A549 (cell line): ENCODE results near the gene POLE2. TPM values are rescaled to one million over a fixed set of nuclear protein-coding genes. Genes with fewer than 3 reads are reported as not detected.

Experiments used
- ATAC-seq, 2 experiments: fragments of 200-7000 bp in 1 of 2; fragments of >200 bp in 1 of 2; cut with Nextera tagmentation in 1 of 2; cut with Tn5 transposase in 1 of 2; 3 replicates each; pipeline versions ENCODE4 v1.8.0 to v1.9.1; 2018 to 2020; ENCODE audit warnings: mild to moderate bottlenecking in 1 of 2, moderate library complexity in 1 of 2
- CTCF ChIA-PET: fragments of 300-600 bp; sonication (Branson Sonifier 250); formaldehyde crosslinking; extraction: SDS; loops from one replicate; lab custom pipeline; 2021; ENCODE audit warnings: antibody characterized with exemption, inconsistent platforms; lab: Yijun Ruan, JAX
- POLR2A ChIA-PET: fragments of 350-600 bp; formaldehyde crosslinking; extraction: SDS; loops from one replicate; lab custom pipeline; 2021; ENCODE audit warnings: antibody characterized with exemption, inconsistent platforms; lab: Yijun Ruan, JAX
- DNase-seq, 2 experiments: peaks; one replicate each; pipeline versions ENCODE4 v3.0.0 to v3.0.0-alpha.2; 2011 to 2016; ENCODE audit warnings: low read depth in 1 of 2, low spot score in 1 of 2
- FAIRE-seq: peaks from 2 replicates; lab custom pipeline; 2011; peaks lifted over from hg19 to GRCh38; lab: Jason Lieb, UNC
- H3K27ac ChIP-seq, 2 experiments: fragments of >200 bp; sonication (Bioruptor Twin); formaldehyde crosslinking; 3 replicates each; pipeline ENCODE4 v1.5.1; 2016 to 2017
- H3K4me1 ChIP-seq: fragments of >200 bp; sonication (Bioruptor Twin); formaldehyde crosslinking; 3 replicates; pipeline ENCODE4 v1.6.1; 2016
- H3K4me2 ChIP-seq: fragments of >200 bp; sonication (Bioruptor Twin); formaldehyde crosslinking; 3 replicates; pipeline ENCODE4 v1.6.1; 2016
- H3K4me3 ChIP-seq: fragments of >200 bp; sonication (Bioruptor Twin); formaldehyde crosslinking; 3 replicates; pipeline ENCODE4 v1.5.1; 2016
- H3K9me3 ChIP-seq: fragments of >200 bp; sonication (Bioruptor Twin); formaldehyde crosslinking; 3 replicates; pipeline ENCODE4 v1.6.1; 2016
- BCL3 ChIP-seq: fragments of >200 bp; sonication (Bioruptor Twin); formaldehyde crosslinking; IDR thresholded peaks from 3 replicates; pipeline ENCODE4 v1.6.1; 2016
- CHD2 ChIP-seq: fragments of 150-350 bp; IDR thresholded peaks from 2 replicates; pipeline ENCODE4 v1.6.1; 2014; ENCODE audit warnings: low read length; ENCODE audit not compliant: partially characterized antibody
- CTCF ChIP-seq: fragments of >200 bp; sonication (Bioruptor Twin); formaldehyde crosslinking; IDR thresholded peaks from 3 replicates; pipeline ENCODE4 v1.5.1; 2016
- E2F6 ChIP-seq: IDR thresholded peaks from 2 replicates; pipeline ENCODE4 v1.6.1; 2012; ENCODE audit warnings: low read depth, borderline replicate concordance
- EHMT2 ChIP-seq: fragments of 200-600 bp; sonication (generic); IDR thresholded peaks from 2 replicates; pipeline ENCODE4 v1.6.1; 2016; ENCODE audit warnings: antibody characterized with exemption, low read depth, mild to moderate bottlenecking, moderate library complexity
- EP300 ChIP-seq, 2 experiments: fragments of >200 bp; sonication (Bioruptor Twin); formaldehyde crosslinking; IDR thresholded peaks; 2 replicates in 1 of 2; 3 replicates in 1 of 2; pipeline ENCODE4 v1.6.1; 2016 to 2017
- ESRRA ChIP-seq: fragments of 150-350 bp; IDR thresholded peaks from 2 replicates; pipeline ENCODE4 v1.6.1; 2014; ENCODE audit warnings: mild to moderate bottlenecking, low read length, borderline replicate concordance
- FOSL2 ChIP-seq, 2 experiments: fragments of 450-650 bp in 1 of 2; fragments of >200 bp in 1 of 2; sonication (Bioruptor Twin) in 1 of 2; formaldehyde crosslinking; IDR thresholded peaks; 2 replicates each; pipeline versions ENCODE4 v1.5.0 to v1.6.1; 2016 to 2020; ENCODE audit warnings: mild to moderate bottlenecking in 1 of 2, moderate library complexity in 1 of 2
- GATA3 ChIP-seq: IDR thresholded peaks from 2 replicates; pipeline ENCODE4 v1.6.1; 2012; ENCODE audit warnings: borderline replicate concordance
- HDAC2 ChIP-seq: fragments of 200-600 bp; sonication (generic); IDR thresholded peaks from 2 replicates; pipeline ENCODE4 v1.6.1; 2016
- HOXB13 ChIP-seq: fragments of 250-450 bp; sonication (Bioruptor Pico); IDR thresholded peaks from 2 replicates; pipeline ENCODE4 v1.5.0; 2020; ENCODE audit warnings: low read depth, mild to moderate bottlenecking, moderate library complexity
- JUN ChIP-seq, 2 experiments: fragments of >200 bp; sonication (Bioruptor Twin); formaldehyde crosslinking; IDR thresholded peaks; 2 replicates in 1 of 2; 3 replicates in 1 of 2; pipeline ENCODE4 v1.6.1; 2016 to 2017
- KDM1A ChIP-seq: fragments of 200-600 bp; sonication (generic); IDR thresholded peaks from 2 replicates; pipeline ENCODE4 v1.6.1; 2016; ENCODE audit warnings: low read depth, mild to moderate bottlenecking
- KDM5A ChIP-seq: fragments of 200-600 bp; sonication (generic); IDR thresholded peaks from 2 replicates; pipeline ENCODE4 v1.6.1; 2016; ENCODE audit warnings: antibody characterized with exemption, mild to moderate bottlenecking
- MAFK ChIP-seq: fragments of 450-650 bp; IDR thresholded peaks from 2 replicates; pipeline ENCODE4 v1.6.1; 2014; ENCODE audit not compliant: partially characterized antibody
- MAX ChIP-seq: IDR thresholded peaks from 2 replicates; pipeline ENCODE4 v1.6.1; 2012
- MAZ ChIP-seq: fragments of 150-350 bp; IDR thresholded peaks from 2 replicates; pipeline ENCODE4 v1.6.1; 2014; ENCODE audit warnings: antibody characterized with exemption, low read depth, low read length, borderline replicate concordance
- MYC ChIP-seq: IDR thresholded peaks from 2 replicates; pipeline ENCODE4 v1.6.1; 2012; ENCODE audit warnings: mild to moderate bottlenecking, inconsistent platforms, low read length, improper control_type of control experiment, borderline replicate concordance
- NFE2L2 ChIP-seq: fragments of 150-350 bp; conservative IDR thresholded peaks from 2 replicates; pipeline ENCODE4 v1.6.1; 2014; ENCODE audit warnings: low read length
- NPAS2 ChIP-seq: fragments of 250-450 bp; sonication (Bioruptor Pico); IDR thresholded peaks from 2 replicates; pipeline ENCODE4 v1.8.0; 2022; ENCODE audit warnings: mild to moderate bottlenecking, moderate library complexity, borderline replicate concordance
- PHF8 ChIP-seq: fragments of 200-600 bp; sonication (generic); IDR thresholded peaks from 2 replicates; pipeline ENCODE4 v1.6.1; 2016; ENCODE audit warnings: low read depth, mild to moderate bottlenecking, antibody characterized with exemption, moderate library complexity, borderline replicate concordance
- POLR2A ChIP-seq: IDR thresholded peaks from 2 replicates; pipeline ENCODE4 v1.6.1; 2012; ENCODE audit warnings: mild to moderate bottlenecking, low read length
- RAD21 ChIP-seq, 2 experiments: fragments of >200 bp in 1 of 2; sonication (Bioruptor Twin) in 1 of 2; formaldehyde crosslinking in 1 of 2; IDR thresholded peaks in 1 of 2; conservative IDR thresholded peaks in 1 of 2; 2 replicates in 1 of 2; 3 replicates in 1 of 2; pipeline ENCODE4 v1.6.1; 2012 to 2018; ENCODE audit warnings: inconsistent platforms in 1 of 2
- RCOR1 ChIP-seq: fragments of 150-350 bp; IDR thresholded peaks from 2 replicates; pipeline ENCODE4 v1.6.1; 2014; ENCODE audit warnings: antibody characterized with exemption, low read length, low read depth
- RFX5 ChIP-seq: fragments of 450-650 bp; IDR thresholded peaks from 2 replicates; pipeline ENCODE4 v1.7.1; 2014; ENCODE audit warnings: antibody characterized with exemption, mild to moderate bottlenecking, moderate library complexity
- SMC3 ChIP-seq: fragments of >200 bp; sonication (Bioruptor Twin); formaldehyde crosslinking; IDR thresholded peaks from 3 replicates; pipeline ENCODE4 v1.6.1; 2018; ENCODE audit warnings: inconsistent platforms
- TFCP2L1 ChIP-seq: fragments of 250-450 bp; sonication (Bioruptor Pico); IDR thresholded peaks from 2 replicates; pipeline ENCODE4 v1.5.0; 2021; ENCODE audit warnings: mild to moderate bottlenecking
- TP53 ChIP-seq: fragments of 250-450 bp; sonication (Bioruptor Pico); IDR thresholded peaks from 2 replicates; pipeline ENCODE4 v1.5.0; 2021; ENCODE audit warnings: mild to moderate bottlenecking, moderate library complexity
- ZFP36 ChIP-seq: fragments of 450-650 bp; IDR thresholded peaks from 2 replicates; pipeline ENCODE4 v1.6.1; 2014; ENCODE audit warnings: borderline replicate concordance; ENCODE audit not compliant: partially characterized antibody
- WGBS: methylation state at CpG from one replicate; pipeline ENCODE4 v1.1.6; 2017; ENCODE audit errors: missing lambda C conversion rate; 5-methylcytosine and 5-hydroxymethylcytosine counted together
- polyA plus RNA-seq, 4 experiments: library from polyadenylated mRNA; depleted of rRNA in 3 of 4; stranded (reverse); fragments of >200 nt; fragmentation: RNase III in 1 of 4; extraction: RNeasy Plus Mini Kit Qiagen cat#74134 plus additional on column Dnase treatment in 1 of 4; gene quantifications; 2 replicates in 3 of 4; 3 replicates in 1 of 4; pipeline ENCODE4 v1.2.3, GENCODE V29; 2011 to 2017
- TF ChIP-seq, protein P1 (sequence below): fragments of 450-650 bp; IDR thresholded peaks from 2 replicates; pipeline ENCODE4 v1.6.1; 2014; ENCODE audit warnings: antibody characterized with exemption
- TF ChIP-seq, protein P2 (sequence below): fragments of 250-450 bp; sonication (Bioruptor Pico); IDR thresholded peaks from 2 replicates; pipeline ENCODE4 v1.5.0; 2020; ENCODE audit warnings: low read depth, mild to moderate bottlenecking, moderate library complexity

POLE2 gene
- polyA plus RNA-seq, 2 of the 4 experiments (the other 2 are of a cell fraction), result 20.2 to 28.1 TPM

DNA sequence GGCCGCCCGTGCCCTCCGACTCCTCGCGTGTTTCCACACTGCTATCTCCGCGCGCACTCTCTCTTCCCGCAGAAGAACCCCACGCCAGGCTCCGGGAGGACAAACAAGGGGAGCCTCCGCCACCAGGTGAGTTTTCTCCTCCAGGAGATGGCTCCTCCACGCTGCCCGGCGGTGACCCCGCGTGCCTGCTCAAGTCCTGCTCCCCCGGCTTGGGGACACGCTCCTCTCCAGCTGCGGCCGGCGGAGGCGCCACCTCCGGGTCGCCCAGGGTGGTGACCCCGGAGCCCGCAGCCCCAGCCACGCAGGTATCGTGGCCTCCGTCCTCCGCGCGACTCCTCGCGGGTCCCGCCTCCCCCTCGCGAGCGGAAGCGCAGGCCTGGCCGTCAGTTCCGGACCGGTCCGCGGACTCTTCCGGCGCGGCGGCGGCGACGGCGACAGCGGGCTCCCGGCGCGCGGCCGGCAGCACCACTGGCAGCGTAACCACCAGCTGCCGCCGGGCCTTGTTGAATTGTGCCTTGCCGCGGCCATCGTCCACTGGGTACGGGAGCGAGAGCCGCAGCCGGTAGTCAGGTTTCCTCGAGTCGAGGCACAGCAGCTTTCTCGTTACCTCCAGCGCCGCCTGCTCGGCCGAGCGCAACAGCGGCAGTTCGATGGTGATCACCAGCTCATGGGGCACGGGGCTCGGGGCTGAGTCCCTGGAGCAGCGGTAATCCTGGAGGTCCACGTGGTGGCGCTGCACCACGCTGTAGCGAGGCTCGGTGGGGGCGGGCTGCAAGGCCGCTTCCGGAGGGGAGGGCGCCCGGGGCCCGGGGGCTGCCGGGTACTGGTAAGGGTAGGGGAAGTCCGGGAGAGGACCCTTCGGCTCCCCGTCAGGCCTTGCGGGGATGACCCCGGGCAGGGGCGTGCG lies 54.1 kb downstream of the POLE2 start:
- TF ChIP-seq MAX, result peak; percentile 90
- TF ChIP-seq, protein P1, sequence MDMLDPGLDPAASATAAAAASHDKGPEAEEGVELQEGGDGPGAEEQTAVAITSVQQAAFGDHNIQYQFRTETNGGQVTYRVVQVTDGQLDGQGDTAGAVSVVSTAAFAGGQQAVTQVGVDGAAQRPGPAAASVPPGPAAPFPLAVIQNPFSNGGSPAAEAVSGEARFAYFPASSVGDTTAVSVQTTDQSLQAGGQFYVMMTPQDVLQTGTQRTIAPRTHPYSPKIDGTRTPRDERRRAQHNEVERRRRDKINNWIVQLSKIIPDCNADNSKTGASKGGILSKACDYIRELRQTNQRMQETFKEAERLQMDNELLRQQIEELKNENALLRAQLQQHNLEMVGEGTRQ, result peak; percentile 68
- no peak for TF ChIP-seq HOXB13
- peak; percentile 5 for TF ChIP-seq ZFP36
- peak; percentile 55; the same call in 1 of the 3 replicates for TF ChIP-seq BCL3
- no peak for TF ChIP-seq MAFK
- TF ChIP-seq TP53 (CRISPR knock-in tag), result 0 out of 2 replicates have a peak, but pooled peaks have one; percentile 12
- peak; percentile 71 to 95 for TF ChIP-seq JUN (IDR thresholded peaks at IDR 0.05)
- no peak for TF ChIP-seq EP300 (IDR thresholded peaks at IDR 0.05)
- no peak for TF ChIP-seq KDM1A
- TF ChIP-seq NFE2L2, result no peak
- TF ChIP-seq RFX5, result no peak
- TF ChIP-seq POLR2A, result peak; percentile 89
- TF ChIP-seq NPAS2, result no peak
- TF ChIP-seq PHF8, result peak; percentile 55
- TF ChIP-seq TFCP2L1 (CRISPR knock-in tag), result no peak
- no peak for TF ChIP-seq RCOR1
- TF ChIP-seq CHD2, result peak; percentile 7
- peak; percentile 56; the same call in 1 of the 2 replicates for TF ChIP-seq E2F6
- peak; percentile 89; the same call in 1 of the 2 replicates for TF ChIP-seq MAZ
- TF ChIP-seq ESRRA, result no peak
- peak; percentile 12; the same call in 1 of the 2 replicates for TF ChIP-seq GATA3
- no peak; the same call in 1 of the 2 replicates for TF ChIP-seq MYC
- TF ChIP-seq, protein P2, sequence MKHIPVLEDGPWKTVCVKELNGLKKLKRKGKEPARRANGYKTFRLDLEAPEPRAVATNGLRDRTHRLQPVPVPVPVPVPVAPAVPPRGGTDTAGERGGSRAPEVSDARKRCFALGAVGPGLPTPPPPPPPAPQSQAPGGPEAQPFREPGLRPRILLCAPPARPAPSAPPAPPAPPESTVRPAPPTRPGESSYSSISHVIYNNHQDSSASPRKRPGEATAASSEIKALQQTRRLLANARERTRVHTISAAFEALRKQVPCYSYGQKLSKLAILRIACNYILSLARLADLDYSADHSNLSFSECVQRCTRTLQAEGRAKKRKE (CRISPR knock-in tag), result no peak
- TF ChIP-seq FOSL2 (IDR thresholded peaks at IDR 0.05), result no peak
- TF ChIP-seq FOSL2 (CRISPR knock-in tag; IDR thresholded peaks at IDR 0.05), result no peak
- peak; percentile 74 to 81 for TF ChIP-seq RAD21 (conservative IDR thresholded peaks at IDR 0.05 in 1 of 2, IDR thresholded peaks at IDR 0.05 in 1 of 2)
- TF ChIP-seq SMC3, result peak; percentile 61
- peak; percentile 84 for TF ChIP-seq CTCF
- TF ChIP-seq HDAC2, result 0 out of 2 replicates have a peak, but pooled peaks have one; percentile 5
- no peak for TF ChIP-seq EHMT2
- TF ChIP-seq KDM5A, result peak; percentile 62; the same call in 1 of the 2 replicates
- TF ChIP-seq, all 56 proteins: peak for 17
- Histone ChIP-seq H3K27ac (peak overlapping the region; percentile 92 to 94), H3K4me3 (peak overlapping the region; percentile 78), H3K9me3 (no peaks in the 10 kb centered on the region), H3K4me2 (peak overlapping the region; percentile 76), H3K4me1 (peaks cover 22% of the 10 kb centered on the region; the same call in 2 of the 3 replicates)
- DNase-seq (peak; percentile 86 to 98), FAIRE-seq (no peak), ATAC-seq (peak; percentile 89 to 90)
- WGBS, result 3% methylated on average over 50 of the region's 101 CpGs
- CTCF ChIA-PET, result interaction anchor here (0.5 to 5.2 kb wide), 36 partner anchors 8 to 232 kb away, joined by 3 to 55 read pairs (median 4); partner anchors contain the start of genes KLHDC2, MGAT2, NEMF and POLE2
- POLR2A ChIA-PET, result interaction anchor here (0.6 to 3.2 kb wide), 18 partner anchors 10 to 229 kb away, joined by 3 to 46 read pairs (median 6); partner anchors contain the start of genes KLHDC2, LRR1, MGAT2 and POLE2
